Kidney capillary endothelial cell (primary cell): Measurements from ENCODE around the gene OTUD1.

ENCODE experiments used
- DNase-seq: peaks from one replicate; pipeline ENCODE4 v3.0.0-alpha.2; 2018; ENCODE audit warnings: low spot score

OTUD1 gene

GRCh38 chr10:23469596-23470237 is 30.8 kb downstream of the OTUD1 start:
- no peak for DNase-seq

- DNase-seq, result no peak
Observed at GRCh38 chr10:23472181-23472580, 33.3 kb downstream of the OTUD1 start.

- DNase-seq, result no peak
Observed at GRCh38 chr10:23474081-23474480, 35.2 kb downstream of the OTUD1 start.

GRCh38 chr10:23474626-23475025 is 35.8 kb downstream of the OTUD1 start:
- DNase-seq, result no peak

GRCh38 chr10:23478570-23478969 is 39.7 kb downstream of the OTUD1 start:
- DNase-seq, result no peak

GRCh38 chr10:23479798-23480473 is 41.1 kb downstream of the OTUD1 start:
- no peak for DNase-seq

- DNase-seq, result no peak
Observed at GRCh38 chr10:23481363-23481961, 42.6 kb downstream of the OTUD1 start.

- no peak for DNase-seq
Observed at GRCh38 chr10:23490115-23490514, 51.2 kb downstream of the OTUD1 start.
